ENCODE data around the gene OSTM1.

Gene OSTM1

GRCh38 chr6:108074359-108075144 lies at the start of gene OSTM1:
OSTM1 (minus strand) TSS chr6:108074741; CDS start chr6:108074651, 90 bp downstream.
- DNase-seq, result peak; percentile 8

GRCh38 chr6:108123946-108124345 lies 49.4 kb upstream of the OSTM1 start:
- no peak for DNase-seq

- DNase-seq, result no peak
Measured at GRCh38 chr6:108123481-108123929, 49.0 kb upstream of the OSTM1 start.

- DNase-seq, result no peak
Measured at GRCh38 chr6:108121612-108122011, 47.1 kb upstream of the OSTM1 start.

GRCh38 chr6:108120311-108120710 lies 45.8 kb upstream of the OSTM1 start:
- no peak for DNase-seq

- no peak for DNase-seq
Measured at GRCh38 chr6:108119769-108120141, 45.2 kb upstream of the OSTM1 start.

- no peak for DNase-seq
Measured at GRCh38 chr6:108118810-108119768, 44.5 kb upstream of the OSTM1 start.

GRCh38 chr6:108118359-108118724 lies 43.8 kb upstream of the OSTM1 start:
- DNase-seq, result no peak

GRCh38 chr6:108117427-108118358 lies 43.2 kb upstream of the OSTM1 start:
- no peak for DNase-seq

- no peak for DNase-seq
Measured at GRCh38 chr6:108116546-108117426, 42.2 kb upstream of the OSTM1 start.

- DNase-seq, result no peak
Measured at GRCh38 chr6:108115598-108116058, 41.1 kb upstream of the OSTM1 start.

GRCh38 chr6:108114841-108115597 lies 40.5 kb upstream of the OSTM1 start:
- DNase-seq, result no peak

- peak; percentile 24 for DNase-seq
Measured at GRCh38 chr6:108113557-108114519, 39.3 kb upstream of the OSTM1 start.

GRCh38 chr6:108108374-108108773 lies 33.8 kb upstream of the OSTM1 start:
- DNase-seq, result no peak

GRCh38 chr6:108107102-108107501 lies 32.6 kb upstream of the OSTM1 start:
- DNase-seq, result no peak

- DNase-seq, result no peak
Measured at GRCh38 chr6:108106694-108107093, 32.2 kb upstream of the OSTM1 start.

- no peak for DNase-seq
Measured at GRCh38 chr6:108106261-108106660, 31.7 kb upstream of the OSTM1 start.

GRCh38 chr6:108105571-108105970 lies 31.0 kb upstream of the OSTM1 start:
- no peak for DNase-seq

- no peak for DNase-seq
Measured at GRCh38 chr6:108102965-108103364, 28.4 kb upstream of the OSTM1 start.

GRCh38 chr6:108100003-108100402 lies 25.5 kb upstream of the OSTM1 start:
- DNase-seq, result no peak
